GM21576 (cell line): ENCODE results near the gene FARP2.
"Not testable (repeated sequence)": the region's sequence is repeated elsewhere in the genome, so short reads cannot be mapped to it uniquely, and the experiment has no call there.

Experiments
- ATAC-seq: cut with Tn5 transposase; IDR thresholded peaks from one replicate; pipeline ENCODE4 v1.9.1; 2021; ENCODE audit warnings: mild to moderate bottlenecking, moderate library complexity; ENCODE audit not compliant: unreplicated experiment

Gene FARP2

DNA sequence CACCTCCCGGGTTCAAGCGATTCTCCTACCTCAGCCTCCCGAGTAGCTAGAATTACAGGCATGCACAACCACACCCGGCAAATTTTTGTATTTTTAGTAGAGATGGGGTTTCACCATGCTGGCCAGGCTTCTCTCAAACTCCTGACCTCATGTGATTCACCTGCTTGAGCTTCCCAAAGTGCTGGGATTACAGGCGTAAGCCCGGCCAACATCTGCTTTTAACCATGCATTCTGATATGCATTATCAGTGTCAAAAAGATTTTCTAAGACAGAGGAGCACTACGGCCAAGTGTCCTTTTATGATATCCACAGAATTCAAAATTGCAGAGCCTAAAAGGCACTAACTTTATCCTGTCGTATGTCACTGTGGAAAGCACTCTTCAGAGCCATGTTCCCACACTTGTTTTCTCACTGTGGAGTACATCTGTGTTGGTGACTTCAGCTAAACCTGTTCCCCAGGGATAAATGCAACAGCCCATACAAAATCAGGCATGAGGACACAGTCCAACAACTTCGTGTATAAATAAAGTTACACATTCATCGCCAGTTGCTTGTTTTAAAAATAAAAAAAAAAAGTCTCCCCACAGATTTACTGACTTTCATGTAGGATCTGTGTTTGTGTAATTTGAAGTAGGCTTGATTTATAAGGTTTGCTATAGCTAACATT, 95.9 kb downstream of the FARP2 start:
- ATAC-seq: no peak

DNA sequence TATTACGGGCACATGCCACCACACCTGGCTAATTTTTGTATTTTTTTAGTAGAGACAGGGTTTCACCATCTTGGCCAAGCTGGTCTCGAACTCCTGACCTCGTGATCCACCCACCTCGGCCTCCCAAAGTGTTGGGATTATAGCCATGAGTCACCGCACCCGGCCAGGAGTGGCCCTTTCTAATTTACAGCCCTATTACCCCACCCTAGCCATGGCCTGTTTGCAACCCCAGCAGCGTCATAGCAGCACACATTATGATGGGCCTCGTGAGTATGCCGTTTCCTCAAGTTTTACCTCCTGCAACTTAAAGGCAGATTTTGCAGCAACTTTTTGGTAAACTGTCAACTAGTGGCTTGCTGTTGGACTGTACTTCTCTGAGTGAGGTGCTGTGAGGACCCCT, 97.8 kb downstream of the FARP2 start:
- not testable (repeated sequence) for ATAC-seq

DNA sequence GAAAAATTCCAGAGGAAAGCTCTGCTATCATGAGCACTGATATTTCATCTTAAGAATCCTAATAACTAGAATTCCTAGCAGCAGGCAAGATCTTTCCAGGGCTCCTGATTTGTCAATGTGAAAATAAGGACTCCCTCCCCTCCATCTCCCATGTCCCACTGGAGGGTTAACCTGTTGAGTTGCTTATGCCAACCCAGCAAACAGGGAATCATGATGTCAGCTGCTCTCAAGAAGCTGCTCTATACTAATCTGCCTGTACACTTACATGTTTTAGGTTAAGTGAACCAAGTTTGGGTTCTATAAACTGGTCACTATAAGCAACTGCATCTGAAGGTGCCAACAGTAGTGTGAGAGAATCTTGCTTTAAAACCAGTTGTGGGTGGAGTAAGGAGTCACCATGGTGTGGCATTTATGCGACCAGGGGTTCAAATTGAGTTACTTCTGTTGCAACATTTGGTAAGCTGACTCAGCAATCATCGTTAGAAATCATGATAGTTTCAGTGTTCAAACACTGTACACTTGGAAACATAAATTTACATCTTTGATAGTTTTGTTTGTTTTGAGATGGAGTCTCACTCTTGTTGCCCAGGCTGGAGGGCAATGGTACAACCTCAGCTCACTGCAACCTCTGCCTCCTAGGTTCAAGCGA, 98.9 kb downstream of the FARP2 start:
- no peak for ATAC-seq

DNA sequence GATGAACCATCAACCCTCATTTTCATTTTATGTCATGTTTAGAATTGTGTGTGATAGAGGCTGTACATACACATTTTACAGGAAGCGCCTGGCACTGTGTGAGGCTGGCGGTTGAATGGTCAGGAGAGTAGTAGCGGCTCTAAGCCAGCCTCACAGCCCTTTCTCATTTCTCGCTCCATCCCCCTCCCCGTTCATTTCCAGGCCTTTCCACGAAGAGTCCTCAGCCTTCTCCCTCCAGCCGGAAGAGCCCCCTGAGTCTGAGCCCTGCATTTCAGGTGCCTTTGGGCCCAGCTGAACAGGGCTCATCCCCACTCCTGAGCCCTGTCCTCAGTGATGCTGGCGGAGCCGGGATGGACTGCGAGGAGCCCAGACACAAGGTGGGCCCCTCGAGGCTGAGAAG, 100.5 kb downstream of the FARP2 start:
- ATAC-seq: no peak

DNA sequence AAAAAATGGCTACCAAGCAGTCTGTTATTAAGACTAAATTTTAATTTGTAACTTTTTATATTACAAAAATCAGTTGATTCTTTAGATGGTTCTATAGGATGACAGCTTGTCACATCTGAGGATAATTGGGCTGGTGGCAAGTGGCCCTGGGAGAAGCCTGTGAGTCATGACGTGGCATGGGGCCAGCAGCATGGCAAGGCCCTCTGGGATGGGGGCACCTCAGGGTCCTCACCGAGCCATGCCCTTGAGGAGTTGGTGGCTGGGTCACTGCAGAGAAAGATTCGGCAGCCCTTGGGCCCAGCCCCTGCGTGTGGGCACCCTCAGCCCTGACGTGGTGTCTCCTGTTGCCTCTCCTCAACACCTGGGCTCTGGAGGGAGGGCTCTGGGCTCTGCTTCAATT, 102.6 kb downstream of the FARP2 start:
- ATAC-seq: no peak

DNA sequence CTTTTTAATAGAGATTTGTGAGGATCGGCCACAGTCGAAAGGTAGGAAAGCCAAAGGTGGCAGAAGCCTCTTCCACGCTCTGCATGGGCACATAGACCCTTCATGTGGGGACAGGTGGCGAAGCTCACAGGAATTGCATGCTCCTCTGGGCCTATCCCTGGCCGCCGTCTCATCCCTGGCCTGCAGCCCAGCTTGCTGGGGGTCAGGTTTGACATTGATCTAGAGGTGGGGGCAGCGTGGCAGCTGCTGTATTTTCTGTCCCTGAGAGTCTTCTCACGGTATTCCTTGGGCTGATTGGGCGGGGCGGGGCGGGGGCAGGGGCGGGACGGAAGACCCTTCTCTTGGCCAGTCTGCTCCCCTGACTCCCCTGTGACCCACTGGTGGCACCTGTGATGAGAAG, 103.4 kb downstream of the FARP2 start:
- no peak for ATAC-seq

DNA sequence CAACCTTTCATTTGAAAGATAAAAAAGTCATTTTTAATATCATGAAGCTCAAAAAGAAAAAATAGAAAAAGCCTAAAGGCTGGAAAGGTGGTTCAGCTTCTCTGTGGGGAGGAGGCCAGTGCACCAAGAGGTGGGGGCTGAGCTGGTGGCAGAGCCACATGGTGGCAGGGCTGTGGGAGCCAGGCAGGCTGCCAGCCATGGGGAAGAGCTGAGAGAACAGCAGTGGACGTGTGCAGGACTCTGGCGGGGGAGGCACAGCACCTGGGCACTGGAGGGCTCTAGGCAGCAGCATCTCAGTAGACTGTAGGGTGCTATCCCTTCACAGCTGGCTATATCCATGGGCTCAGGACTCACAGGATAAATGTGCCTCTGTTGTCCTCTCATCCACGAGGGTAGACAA, 104.5 kb downstream of the FARP2 start:
- no peak for ATAC-seq

DNA sequence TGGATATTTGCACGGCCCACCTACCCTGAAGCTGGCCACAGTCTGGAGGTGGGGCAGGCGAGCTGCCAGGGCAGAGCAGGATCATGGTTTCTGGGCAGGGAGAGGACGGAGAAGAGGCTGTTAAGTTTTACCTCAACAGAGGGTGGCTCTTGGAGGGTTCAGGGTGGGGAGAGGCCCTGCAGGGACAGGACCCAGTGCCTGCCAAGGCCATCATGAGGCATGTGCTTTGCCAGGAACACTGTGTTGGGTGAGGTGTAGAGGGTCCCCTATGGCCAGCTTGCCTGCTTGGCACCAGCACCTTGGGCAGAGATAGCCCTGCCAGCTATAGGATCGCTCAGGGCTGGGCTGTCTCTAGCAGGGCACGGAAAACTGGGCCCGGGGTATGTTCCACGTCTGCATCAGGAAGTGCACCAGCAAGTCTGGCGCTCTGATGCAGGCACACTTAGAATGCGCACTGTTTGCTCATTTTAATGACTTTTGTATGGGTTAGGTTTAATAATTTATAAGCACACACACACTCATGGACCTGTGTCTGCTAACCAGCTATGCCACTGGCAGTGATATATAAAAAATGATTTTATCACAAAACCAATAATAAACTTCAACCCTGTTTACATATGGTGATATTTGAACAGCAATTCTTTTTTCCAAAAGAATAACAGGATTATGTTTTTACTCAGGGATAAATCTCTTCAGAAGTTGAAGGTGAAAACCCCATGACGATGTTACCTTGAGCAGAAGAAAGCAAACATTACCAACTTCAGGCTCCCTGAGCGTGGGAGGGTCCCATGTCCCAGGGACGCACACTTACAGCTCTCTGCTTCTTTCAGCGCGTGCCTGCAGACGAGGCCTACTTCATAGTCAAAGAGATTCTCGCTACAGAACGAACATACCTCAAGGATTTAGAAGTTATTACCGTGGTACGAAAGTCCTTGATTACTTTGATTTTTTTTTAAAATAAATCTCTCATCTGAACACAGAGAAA, 105.9 kb downstream of the FARP2 start:
- no peak for ATAC-seq

DNA sequence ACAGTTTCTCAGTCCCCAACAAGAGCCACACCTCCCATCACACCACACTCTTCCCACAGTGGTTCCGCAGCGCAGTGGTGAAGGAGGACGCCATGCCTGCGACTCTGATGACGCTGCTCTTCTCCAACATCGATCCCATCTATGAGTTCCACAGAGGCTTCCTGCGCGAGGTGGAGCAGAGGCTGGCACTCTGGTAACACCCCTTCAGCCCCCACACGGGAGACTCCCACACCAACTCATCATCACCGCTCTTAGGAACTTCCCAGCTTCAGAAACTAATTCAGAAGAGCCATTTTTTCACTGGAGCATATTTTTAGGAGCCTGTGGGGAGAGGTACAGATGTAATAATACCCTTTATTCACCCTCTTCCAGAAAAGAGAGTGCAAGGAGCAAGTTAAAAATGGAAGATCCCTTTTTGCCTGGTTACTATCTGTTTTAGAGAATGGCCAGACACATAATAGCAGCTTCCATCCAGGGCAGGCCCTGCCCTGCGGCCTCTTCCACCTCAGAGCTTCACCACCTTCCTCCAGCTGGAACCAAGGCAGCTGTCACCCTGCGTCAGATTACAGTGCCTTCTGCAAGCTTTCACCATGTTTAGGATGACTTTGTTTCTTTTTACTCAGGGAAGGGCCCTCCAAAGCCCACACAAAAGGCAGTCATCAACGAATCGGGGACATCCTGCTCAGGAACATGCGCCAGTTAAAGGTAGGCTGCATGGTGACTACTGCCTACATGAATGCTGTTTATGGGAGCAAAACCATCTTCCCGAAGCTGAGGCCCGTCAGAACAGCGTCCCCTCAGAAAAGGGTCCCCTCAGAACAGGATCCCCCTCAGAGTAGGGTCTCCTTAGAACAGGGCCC, 107.4 kb downstream of the FARP2 start:
- ATAC-seq: no peak

DNA sequence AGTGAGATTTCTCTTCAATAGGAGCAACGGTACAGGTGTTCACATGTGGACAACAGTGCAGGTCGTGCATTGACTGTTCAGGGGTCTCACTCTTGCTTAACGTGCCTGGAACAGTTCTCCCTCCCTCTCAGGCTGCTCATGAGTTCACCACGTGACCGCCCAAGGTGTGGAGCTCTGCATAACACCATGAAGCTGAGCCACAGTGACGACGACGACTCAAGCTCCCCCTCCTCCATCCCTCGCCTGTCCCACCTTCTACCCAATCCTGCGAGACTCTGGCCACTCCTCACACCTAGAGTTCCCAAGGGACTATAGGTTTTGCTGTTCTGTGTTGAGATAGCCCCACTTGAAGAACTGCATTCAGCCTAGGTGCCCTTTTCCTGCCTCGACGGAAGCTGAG, 109.5 kb downstream of the FARP2 start:
- ATAC-seq: no peak

DNA sequence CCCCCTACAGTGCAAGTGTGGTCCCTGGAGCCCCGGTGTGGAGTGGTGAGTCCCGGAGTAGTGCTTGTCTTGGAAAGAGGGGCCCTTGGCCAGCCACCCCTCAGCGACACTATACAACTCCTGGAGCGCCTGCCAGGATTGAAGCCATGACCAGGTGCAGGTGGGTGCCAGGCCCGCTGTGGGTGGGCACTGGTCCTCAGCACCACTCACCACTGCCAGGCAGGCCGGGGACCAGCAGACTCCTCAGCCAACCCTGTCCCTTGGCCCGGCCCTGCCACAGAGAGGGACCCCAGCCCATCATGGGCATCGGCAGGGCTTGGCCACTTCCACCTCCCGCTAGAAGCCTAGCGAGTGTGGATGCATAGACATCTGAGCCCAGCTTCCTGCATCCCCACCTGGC, 110.1 kb downstream of the FARP2 start:
- ATAC-seq: no peak

DNA sequence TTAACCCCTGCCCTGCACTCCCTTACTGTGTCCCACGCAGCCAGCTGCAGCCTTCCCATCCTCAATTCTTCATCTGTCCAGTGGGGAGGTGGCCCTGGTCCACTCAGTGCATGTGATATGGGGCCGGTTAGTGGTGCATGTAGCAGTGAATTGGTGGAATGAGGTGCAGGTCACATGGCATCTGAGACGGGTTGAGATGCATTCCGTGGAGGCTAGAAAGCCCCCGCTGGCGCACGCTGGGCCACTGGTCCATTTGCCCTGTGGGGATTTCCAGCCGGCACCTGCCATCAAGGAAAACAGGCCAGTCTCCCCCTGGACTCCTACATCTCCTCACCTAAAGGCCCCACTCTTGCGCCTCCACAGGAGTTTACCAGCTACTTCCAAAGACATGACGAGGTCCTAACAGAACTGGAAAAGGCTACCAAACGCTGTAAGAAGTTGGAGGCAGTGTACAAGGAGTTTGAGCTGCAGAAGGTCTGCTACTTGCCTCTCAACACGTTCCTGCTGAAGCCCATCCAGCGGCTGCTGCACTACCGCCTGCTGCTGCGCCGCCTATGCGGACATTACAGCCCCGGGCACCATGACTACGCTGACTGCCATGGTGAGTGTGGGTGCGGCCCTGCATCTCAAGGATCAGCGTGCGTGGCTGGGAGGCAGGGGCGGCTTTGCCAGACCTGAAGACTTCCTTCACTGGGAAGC, 111.8 kb downstream of the FARP2 start:
- no peak for ATAC-seq

DNA sequence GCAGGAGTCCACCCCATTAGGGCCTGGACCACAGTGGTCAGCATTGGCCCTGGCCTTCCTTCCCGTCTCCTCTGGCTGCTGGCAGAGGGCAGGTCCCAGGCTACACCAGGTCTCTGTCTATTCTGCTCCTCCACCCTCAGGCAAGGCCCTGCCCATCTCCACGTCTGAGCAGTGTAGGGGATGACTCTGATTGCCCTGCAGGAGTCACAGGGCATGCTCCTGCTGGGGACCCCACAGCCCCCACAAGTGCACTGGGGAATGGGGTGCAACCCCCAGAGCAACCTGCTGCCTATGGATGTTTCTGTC, 112.3 kb downstream of the FARP2 start:
- no peak for ATAC-seq

DNA sequence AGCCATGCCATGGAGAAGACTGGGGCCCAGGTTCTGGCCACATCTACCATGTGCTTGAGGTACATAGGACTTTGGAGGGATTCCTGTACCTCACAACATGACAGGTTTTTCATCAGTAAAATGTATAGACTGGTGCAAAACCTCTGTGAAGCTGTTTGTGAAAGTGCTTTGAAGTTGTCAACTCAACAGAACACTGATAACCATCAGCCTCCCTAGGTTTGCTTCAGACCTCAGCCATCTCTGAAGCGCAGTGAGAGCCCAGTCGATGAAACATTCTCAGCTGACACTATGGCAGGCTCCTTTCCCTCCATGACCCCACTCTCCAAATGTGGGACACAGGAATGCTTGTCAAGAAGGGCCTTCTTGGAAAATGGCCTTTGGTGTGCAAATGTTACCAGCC, 113.7 kb downstream of the FARP2 start:
- no peak for ATAC-seq

DNA sequence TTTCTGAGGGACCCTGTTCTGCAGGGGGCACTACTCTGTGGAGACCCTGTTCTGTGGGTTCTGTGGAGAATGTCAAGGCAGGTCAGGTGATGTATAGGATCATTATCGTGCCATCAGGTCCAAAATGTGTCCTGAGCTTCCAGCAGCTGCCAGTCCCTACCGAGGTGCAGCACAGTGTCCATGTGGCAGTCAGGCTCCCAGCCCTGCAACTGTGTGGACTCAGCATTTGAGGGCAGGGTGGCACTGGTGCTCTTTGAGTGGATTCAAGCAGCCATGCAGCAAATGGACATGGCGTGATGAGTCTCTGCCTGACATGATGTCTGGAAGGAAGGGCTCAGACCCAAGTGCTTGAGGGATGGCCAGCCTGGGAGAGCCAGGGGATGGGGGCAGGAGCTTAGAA, 117.3 kb downstream of the FARP2 start:
- ATAC-seq: no peak

DNA sequence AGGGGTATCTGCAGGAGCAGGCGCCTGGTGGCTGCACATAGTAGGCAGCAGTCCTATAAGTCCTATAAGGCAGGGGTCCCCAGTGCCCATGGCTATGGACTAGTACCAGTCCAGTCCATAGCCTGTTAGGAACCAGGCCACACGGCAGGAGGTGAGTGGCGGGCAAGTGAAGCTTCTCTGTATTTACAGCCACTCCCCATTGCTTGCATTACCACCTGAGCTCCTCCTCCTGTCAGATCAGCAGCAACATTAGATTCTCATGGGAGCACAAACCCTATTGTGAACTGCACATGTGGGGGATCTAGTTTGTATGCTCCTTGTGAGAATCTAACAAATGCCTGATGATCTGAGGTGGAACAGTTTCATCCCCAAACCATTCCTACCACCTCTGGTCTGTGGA, 119.2 kb downstream of the FARP2 start:
- no peak for ATAC-seq

DNA sequence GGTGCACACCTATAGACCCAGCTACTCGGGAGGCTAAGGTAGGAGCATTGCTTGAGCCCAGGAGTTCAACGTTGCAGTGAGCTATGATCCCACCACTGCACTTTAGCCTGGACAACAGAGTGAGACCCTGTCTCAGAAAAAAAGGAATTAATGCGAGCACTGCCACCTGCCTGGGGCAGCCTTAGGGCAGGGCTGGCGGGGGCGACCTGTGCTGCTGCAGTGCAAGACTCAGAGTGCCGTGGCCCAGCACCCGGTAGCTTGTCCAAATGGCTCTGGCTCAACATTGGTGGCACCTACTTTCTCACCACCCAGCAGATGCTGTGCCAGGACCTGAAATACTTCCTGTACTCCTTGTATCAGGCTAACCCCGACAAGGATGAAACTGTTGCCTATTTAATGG, 122.1 kb downstream of the FARP2 start:
- no peak for ATAC-seq

DNA sequence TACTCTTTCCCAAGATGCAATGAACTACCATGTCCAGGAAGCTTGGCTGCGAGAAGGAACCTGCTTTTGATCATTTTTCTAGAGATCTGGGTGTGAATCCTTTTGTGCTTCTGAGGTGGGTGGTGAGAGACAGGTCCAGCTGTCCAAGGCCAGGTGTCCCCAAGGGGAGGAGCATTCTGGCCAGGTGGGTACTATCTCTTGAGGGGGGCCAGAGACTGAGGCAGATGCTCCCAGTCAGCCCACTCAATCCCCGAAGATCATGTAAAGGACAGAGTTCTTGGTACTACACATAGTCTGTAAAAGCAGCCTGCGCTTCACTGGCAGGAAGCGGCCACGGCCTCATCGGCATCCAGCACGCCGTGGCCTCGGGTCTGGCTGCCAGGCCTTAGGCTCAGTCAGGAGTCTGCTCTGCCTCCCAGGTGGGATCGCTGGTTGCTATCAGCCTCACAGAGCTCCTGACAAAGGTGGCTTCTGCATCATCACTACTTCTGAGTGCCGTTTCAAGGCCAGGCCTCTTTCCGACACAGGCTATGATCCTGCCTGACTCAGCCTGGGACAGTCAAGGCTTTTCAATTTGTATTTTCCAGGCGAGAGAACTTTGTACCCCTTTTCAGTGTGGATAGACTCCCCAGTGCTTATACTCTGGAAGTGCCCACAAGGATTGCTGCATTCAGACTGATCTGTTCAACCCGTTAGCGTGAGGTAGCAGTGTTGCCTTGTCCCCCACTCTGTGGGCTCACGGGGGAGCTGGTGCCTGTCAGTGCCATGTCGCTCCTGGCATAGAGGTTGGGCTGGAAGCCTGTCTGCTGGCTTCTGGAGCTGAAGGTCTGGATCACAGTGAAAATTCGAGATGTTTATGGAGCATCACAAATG, 123.2 kb downstream of the FARP2 start:
- no peak for ATAC-seq

DNA sequence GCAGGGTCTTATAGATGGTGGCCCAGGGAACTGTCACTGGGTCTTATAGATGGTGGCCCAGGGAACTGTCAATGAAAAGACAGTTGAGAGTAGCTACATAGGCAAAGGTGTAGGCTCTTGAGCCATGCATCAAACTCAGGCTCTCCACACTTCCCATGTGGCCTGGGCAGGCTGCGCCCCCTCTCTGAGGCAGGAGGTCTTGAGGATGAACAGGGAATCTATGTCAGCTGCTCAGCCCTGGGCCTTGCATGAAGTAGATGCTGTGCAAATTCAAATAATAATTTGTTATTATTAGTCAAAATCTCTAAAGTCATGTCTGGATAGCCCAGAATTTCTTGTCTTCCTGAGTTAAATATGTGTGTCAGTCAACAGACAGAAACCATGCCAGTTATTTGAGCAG, 125.6 kb downstream of the FARP2 start:
- no peak for ATAC-seq
